HCT116 (cell line): ENCODE data around the gene TRPM1. TPM values are rescaled to one million over a fixed set of nuclear protein-coding genes. Genes with fewer than 3 reads are reported as not detected.

Experiments used
- ATAC-seq: fragments of 200-7000 bp; cut with Tn5 transposase; 2 replicates; pipeline ENCODE4 v1.9.1; 2020; ENCODE audit warnings: mild to moderate bottlenecking, moderate library complexity
- BruUV-seq: library from RNA; stranded (reverse); fragments of 400-500 nt; replicated peaks from 2 replicates; lab custom pipeline; 2021; lab: Mats Ljungman, UMichigan
- CTCF ChIA-PET: fragments of 300-600 bp; sonication (Branson Sonifier 250); formaldehyde crosslinking; loops from one replicate; lab custom pipeline; 2021; ENCODE audit warnings: antibody characterized with exemption; lab: Charles Lee
- POLR2A ChIA-PET: fragments of 300-600, 350-600 bp; sonication (Branson Sonifier 250); formaldehyde crosslinking; loops from one replicate; lab custom pipeline; 2021; ENCODE audit warnings: antibody characterized with exemption; lab: Charles Lee
- RAD21 ChIA-PET, 2 experiments: fragments of 300-600 bp; sonication (Branson Sonifier 250); formaldehyde crosslinking; loops; one replicate each; lab custom pipeline; 2023; ENCODE audit warnings: low total read pairs in 2 of 2; ENCODE audit not compliant: uncharacterized antibody in 2 of 2, unreplicated experiment in 2 of 2, low non-redundant PET in 1 of 2; lab: Charles Lee
- DNase-seq: peaks from one replicate; pipeline ENCODE4 v3.0.0-alpha.2; 2010; ENCODE audit warnings: low read depth, low spot score
- H2AFZ ChIP-seq: fragments of 200-600 bp; shearing (Covaris generic), sonication (generic); 2 replicates; pipeline ENCODE4 v1.6.1; 2017; ENCODE audit warnings: low read depth, mixed run types, mixed read lengths, antibody characterized with exemption, low read length; ENCODE audit not compliant: poor library complexity, severe bottlenecking
- H3K27ac ChIP-seq: 2 replicates; pipeline ENCODE4 v1.5.1; 2012; ENCODE audit warnings: low read depth, low read length
- H3K27me3 ChIP-seq: fragments of 200-600 bp; sonication (generic); 2 replicates; pipeline ENCODE4 v1.6.1; 2016; ENCODE audit warnings: mixed run types, low read length, mixed read lengths; ENCODE audit not compliant: insufficient read depth
- H3K36me3 ChIP-seq, 2 experiments: fragments of 200-500 bp in 1 of 2; fragments of 200-600 bp in 1 of 2; sonication (Bioruptor generic) in 1 of 2; sonication (generic) in 1 of 2; 2 replicates each; pipeline versions ENCODE4 v1.5.1 to v1.6.1; 2014 to 2016; ENCODE audit warnings: low read length in 2 of 2, inconsistent platforms in 1 of 2, mixed read lengths in 1 of 2, mixed run types in 1 of 2; ENCODE audit not compliant: insufficient read depth in 2 of 2, control insufficient read depth in 1 of 2
- H3K4me1 ChIP-seq, 2 experiments: fragments of 200-600 bp in 1 of 2; sonication (generic) in 1 of 2; 2 replicates each; pipeline versions ENCODE4 v1.5.1 to v1.6.1; 2012 to 2017; ENCODE audit warnings: low read length in 2 of 2, inconsistent platforms in 1 of 2, mild to moderate bottlenecking in 1 of 2, mixed read lengths in 1 of 2, mixed run types in 1 of 2, moderate library complexity in 1 of 2; ENCODE audit not compliant: insufficient read depth in 2 of 2, control insufficient read depth in 1 of 2
- H3K4me2 ChIP-seq: fragments of 200-600 bp; sonication (generic); 2 replicates; pipeline ENCODE4 v1.6.1; 2017; ENCODE audit warnings: mixed run types, low read length, mixed read lengths
- H3K4me3 ChIP-seq, 2 experiments: fragments of 200-600 bp in 1 of 2; sonication (generic) in 1 of 2; replicated peaks in 1 of 2; 2 replicates each; pipeline ENCODE4 v1.5.1; 2011 to 2016; ENCODE audit warnings: low read length in 2 of 2, control low read depth in 1 of 2, low read depth in 1 of 2, mild to moderate bottlenecking in 1 of 2, mixed read lengths in 1 of 2, mixed run types in 1 of 2
- H3K79me2 ChIP-seq: fragments of 200-600 bp; sonication (generic); 2 replicates; pipeline ENCODE4 v1.6.1; 2017; ENCODE audit warnings: mild to moderate bottlenecking, mixed run types, low read length, moderate library complexity, mixed read lengths; ENCODE audit not compliant: insufficient read depth
- H3K9ac ChIP-seq: fragments of 200-600 bp; sonication (generic); 2 replicates; pipeline ENCODE4 v1.6.1; 2016; ENCODE audit warnings: low read length, mixed read lengths
- H3K9me2 ChIP-seq: fragments of 200-600 bp; sonication (generic), shearing (Covaris generic); 2 replicates; pipeline ENCODE4 v1.6.1; 2017; ENCODE audit warnings: mixed run types, mild to moderate bottlenecking, moderate library complexity; ENCODE audit not compliant: insufficient read depth
- H3K9me3 ChIP-seq, 2 experiments: fragments of 200-500 bp in 1 of 2; fragments of 200-600 bp in 1 of 2; sonication (Bioruptor generic) in 1 of 2; sonication (generic) in 1 of 2; 2 replicates each; pipeline ENCODE4 v1.6.1; 2014 to 2017; ENCODE audit warnings: low read length in 2 of 2, mixed read lengths in 2 of 2, inconsistent platforms in 1 of 2, low read depth in 1 of 2, mild to moderate bottlenecking in 1 of 2, mixed run types in 1 of 2, moderate library complexity in 1 of 2; ENCODE audit not compliant: control insufficient read depth in 1 of 2, insufficient read depth in 1 of 2
- H4K20me1 ChIP-seq: fragments of 200-600 bp; sonication (generic), shearing (Covaris generic); 2 replicates; pipeline ENCODE4 v1.6.1; 2017; ENCODE audit warnings: mixed run types, mild to moderate bottlenecking, moderate library complexity; ENCODE audit not compliant: insufficient read depth
- ELF1 ChIP-seq: IDR thresholded peaks from 2 replicates; pipeline ENCODE4 v1.6.1; 2012; ENCODE audit warnings: low read depth, borderline replicate concordance
- POLR2A ChIP-seq: IDR thresholded peaks from 2 replicates; pipeline ENCODE4 v1.7.0; 2011; ENCODE audit warnings: borderline replicate concordance; ENCODE audit not compliant: insufficient read depth, insufficient read length; ENCODE audit errors: extremely low read depth
- TCF7L2 ChIP-seq: IDR thresholded peaks from 2 replicates; pipeline ENCODE4 v1.7.0; 2011; ENCODE audit warnings: borderline replicate concordance, inconsistent platforms; ENCODE audit not compliant: insufficient read depth, insufficient read length; ENCODE audit errors: extremely low read depth
- ZNF274 ChIP-seq: fragments of 200-500 bp; sonication (Bioruptor generic); IDR thresholded peaks from 2 replicates; pipeline ENCODE4 v1.6.1; 2014; ENCODE audit warnings: mild to moderate bottlenecking, low read depth, low read length, inconsistent platforms
- intact Hi-C: fragments of 100-400 bp; cut with micrococcal nuclease; formaldehyde crosslinking; loops from 2 replicates; pipeline ENCODE4 v1.10.0; 2022
- total RNA-seq: library from RNA; stranded (reverse); gene quantifications from one replicate; pipeline ENCODE4 v1.2.1, GENCODE V29; 2021; ENCODE audit not compliant: unreplicated experiment
- TF ChIP-seq, protein P1 (sequence below): IDR thresholded peaks from 2 replicates; pipeline ENCODE4 v1.6.1; 2012; ENCODE audit warnings: low read depth

Gene TRPM1
- total RNA-seq, 1 experiment from 2014 or later, result not detected

GRCh38 chr15:31037731-31038477 is 63.6 kb downstream of the TRPM1 start (continued):
- TF ChIP-seq ZNF274, result no peak
- TF ChIP-seq POLR2A, result no peak
- TF ChIP-seq ELF1, result no peak
- TF ChIP-seq TCF7L2, result no peak

GRCh38 chr15:31036783-31037182 is 64.7 kb downstream of the TRPM1 start:
- DNase-seq (no peak), ATAC-seq (no peak)
- POLR2A ChIA-PET, result no interaction called here
- Histone ChIP-seq H2AFZ (no peak overlapping the region), H3K4me3 (no peak overlapping the region), H3K36me3 (no peaks in the 10 kb centered on the region), H3K27me3 (no peaks in the 10 kb centered on the region), H3K9ac (no peak overlapping the region), H4K20me1 (no peaks in the 10 kb centered on the region), H3K4me1 (no peaks in the 10 kb centered on the region), H3K4me2 (no peak overlapping the region), H3K9me3 (no peaks in the 10 kb centered on the region), H3K79me2 (no peaks in the 10 kb centered on the region), H3K9me2 (no peaks in the 10 kb centered on the region), H3K27ac (no peak overlapping the region)
- TF ChIP-seq, protein P1, sequence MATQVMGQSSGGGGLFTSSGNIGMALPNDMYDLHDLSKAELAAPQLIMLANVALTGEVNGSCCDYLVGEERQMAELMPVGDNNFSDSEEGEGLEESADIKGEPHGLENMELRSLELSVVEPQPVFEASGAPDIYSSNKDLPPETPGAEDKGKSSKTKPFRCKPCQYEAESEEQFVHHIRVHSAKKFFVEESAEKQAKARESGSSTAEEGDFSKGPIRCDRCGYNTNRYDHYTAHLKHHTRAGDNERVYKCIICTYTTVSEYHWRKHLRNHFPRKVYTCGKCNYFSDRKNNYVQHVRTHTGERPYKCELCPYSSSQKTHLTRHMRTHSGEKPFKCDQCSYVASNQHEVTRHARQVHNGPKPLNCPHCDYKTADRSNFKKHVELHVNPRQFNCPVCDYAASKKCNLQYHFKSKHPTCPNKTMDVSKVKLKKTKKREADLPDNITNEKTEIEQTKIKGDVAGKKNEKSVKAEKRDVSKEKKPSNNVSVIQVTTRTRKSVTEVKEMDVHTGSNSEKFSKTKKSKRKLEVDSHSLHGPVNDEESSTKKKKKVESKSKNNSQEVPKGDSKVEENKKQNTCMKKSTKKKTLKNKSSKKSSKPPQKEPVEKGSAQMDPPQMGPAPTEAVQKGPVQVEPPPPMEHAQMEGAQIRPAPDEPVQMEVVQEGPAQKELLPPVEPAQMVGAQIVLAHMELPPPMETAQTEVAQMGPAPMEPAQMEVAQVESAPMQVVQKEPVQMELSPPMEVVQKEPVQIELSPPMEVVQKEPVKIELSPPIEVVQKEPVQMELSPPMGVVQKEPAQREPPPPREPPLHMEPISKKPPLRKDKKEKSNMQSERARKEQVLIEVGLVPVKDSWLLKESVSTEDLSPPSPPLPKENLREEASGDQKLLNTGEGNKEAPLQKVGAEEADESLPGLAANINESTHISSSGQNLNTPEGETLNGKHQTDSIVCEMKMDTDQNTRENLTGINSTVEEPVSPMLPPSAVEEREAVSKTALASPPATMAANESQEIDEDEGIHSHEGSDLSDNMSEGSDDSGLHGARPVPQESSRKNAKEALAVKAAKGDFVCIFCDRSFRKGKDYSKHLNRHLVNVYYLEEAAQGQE, result no peak
- intact Hi-C loops, result no loop called here
- BruUV-seq, result no TSS peak
- RAD21 ChIA-PET, result interaction anchor here in 1 of 2 experiments (0.7 kb wide), 1 partner anchor 118 kb away, joined by 6 read pairs; no protein-coding TSS in a partner anchor
- CTCF ChIA-PET, result no interaction called here
